ENCODE data around the gene COL4A5.
"Not testable (repeated sequence)": the region's sequence is repeated elsewhere in the genome, so short reads cannot be mapped to it uniquely, and the experiment has no call there.

Gene COL4A5

DNA sequence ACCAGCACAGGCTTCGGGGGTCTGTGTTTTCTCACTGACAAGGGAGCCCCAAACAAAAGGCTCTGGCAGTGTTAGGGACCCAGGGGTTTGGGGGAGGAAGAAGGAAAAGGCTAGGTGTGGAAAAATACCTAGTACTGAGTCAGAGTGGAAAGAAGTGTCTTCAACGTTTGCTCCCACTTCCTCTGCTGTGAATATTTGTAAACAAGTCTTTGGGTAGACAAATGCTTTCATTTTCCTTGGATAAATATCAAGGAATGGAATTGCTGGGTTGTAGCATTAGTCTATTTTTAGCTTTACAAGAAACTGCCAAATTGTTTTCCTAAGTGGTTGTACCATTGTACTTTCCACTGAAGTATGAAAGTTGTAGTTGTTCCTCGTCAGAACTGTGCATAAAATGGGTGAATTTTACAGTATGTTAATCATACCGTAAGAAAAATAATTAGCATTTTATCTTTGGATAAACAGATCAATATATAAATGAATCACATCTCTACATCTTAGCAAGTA, 17.4 kb downstream of the COL4A5 start:
- no peak for DNase-seq (ENCODE audit: low read depth in 2 of 2)

DNA sequence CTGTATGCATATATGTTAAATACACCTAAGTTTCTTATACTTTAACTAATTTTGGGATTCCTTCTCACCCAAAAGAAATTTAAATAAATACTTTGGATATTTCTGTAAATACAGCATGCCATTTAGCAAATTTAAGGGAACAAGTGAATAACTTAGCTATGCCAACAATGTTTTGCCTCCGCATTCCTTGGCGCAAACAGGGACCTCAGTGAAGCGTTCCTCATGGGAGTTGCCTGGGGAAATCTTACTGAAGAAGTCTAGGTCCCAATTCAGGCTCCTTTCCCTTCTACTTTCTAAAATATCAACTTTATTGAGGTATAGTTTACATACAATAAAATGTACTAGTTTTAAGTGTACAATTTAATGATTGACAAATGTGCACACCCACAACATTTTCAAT, 25.0 kb downstream of the COL4A5 start:
- DNase-seq (ENCODE audit: low read depth in 2 of 2), result no peak

DNA sequence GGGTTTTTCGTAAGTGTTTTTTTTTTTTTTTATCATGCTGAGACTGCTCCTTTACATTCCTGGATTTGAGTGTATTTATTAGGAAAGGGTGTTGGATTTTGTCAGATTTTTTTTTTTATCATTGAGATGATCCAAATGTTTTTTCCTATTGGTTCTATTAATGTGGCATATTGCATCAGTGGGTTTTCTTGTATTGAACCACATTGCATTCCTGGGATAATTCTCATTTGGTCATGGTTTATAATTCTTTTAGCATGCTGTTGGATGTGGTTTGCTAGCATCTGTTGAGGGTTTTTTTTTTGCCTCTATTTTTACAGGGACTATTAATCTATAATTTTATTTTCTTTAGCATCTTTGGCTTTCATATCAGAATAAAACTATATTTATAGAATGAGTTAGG, 28.8 kb downstream of the COL4A5 start:
- DNase-seq (ENCODE audit: low read depth in 2 of 2), result no peak

- DNase-seq (ENCODE audit: low read depth in 2 of 2), result no peak
Observed at GRCh38 chrX:108473979-108474378, 34.3 kb downstream of the COL4A5 start.

GRCh38 chrX:108481528-108481927, 41.9 kb downstream of the COL4A5 start:
- DNase-seq (ENCODE audit: low read depth in 2 of 2), result not testable (repeated sequence)

GRCh38 chrX:108484251-108484650, 44.6 kb downstream of the COL4A5 start:
- no peak for DNase-seq (ENCODE audit: low read depth in 2 of 2)

DNA sequence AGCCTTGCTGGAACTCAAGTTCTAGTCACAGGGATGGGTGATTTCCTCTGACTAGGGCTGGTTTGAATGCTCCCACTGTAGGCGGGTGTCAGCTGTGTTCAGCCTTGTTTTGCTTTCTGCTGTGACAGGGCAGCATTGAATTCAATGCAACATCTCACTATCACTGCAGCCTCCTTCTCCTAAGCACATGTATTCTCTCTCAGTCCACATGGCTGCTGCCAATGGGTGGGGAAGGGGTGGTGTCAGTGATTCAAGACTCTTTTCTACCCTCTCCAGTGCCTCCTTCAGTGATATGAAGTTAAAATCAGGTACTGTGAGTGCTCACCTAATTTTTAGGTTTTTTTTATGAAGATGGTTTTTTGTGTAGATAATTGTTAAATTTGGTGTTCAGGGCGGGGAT, 46.3 kb downstream of the COL4A5 start:
- DNase-seq (ENCODE audit: low read depth in 2 of 2), result no peak

DNA sequence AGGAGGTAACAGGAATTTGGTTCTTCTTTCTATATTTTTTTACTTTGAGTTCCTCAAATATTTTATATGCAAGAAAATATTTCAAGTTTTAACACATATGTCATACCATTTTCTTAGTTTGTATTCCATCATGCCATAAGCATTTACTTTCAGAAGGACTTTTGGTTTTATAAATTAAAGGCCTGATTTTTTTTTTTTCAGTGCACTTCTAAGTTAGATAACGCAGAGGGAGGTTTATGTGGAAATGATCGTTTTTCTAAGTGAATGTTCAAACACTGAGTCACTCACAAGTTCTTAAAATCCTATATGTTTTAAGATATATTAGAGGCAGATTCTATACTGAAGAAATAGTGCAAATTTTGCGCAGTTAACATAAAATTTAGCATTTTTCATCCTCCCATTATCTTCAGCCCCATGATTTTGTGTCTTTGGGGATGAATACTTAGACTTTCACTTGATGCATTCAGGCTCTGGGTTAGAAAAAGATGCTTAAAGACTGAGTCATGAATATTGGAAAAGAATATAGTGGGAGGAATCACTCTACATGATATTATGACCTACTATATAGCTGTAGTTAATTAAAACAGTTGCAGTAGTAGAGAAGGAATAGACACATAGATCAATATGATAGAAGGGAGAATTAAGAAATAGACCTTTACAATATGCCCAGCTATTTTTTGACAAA, 54.9 kb downstream of the COL4A5 start:
- DNase-seq (ENCODE audit: low read depth in 2 of 2), result no peak

DNA sequence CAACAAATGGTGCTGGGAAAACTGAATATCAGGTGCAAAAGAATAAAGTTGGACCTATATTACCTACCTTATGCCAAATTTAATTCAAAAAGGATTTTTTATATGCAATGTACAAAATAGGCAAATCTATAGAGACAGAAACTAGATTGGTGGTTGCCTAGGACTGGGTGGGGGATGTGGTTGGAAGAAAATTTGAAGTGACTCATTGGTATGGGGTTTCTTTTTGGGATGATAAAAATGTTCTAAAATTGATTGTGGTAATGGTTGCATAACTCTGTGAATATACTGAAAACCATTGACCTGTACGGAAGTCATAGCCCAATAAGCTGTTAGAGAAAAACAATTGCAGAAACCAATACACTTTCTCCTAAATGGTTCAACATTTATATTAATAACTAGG, 72.1 kb downstream of the COL4A5 start:
- no peak for DNase-seq (ENCODE audit: low read depth in 2 of 2)

DNA sequence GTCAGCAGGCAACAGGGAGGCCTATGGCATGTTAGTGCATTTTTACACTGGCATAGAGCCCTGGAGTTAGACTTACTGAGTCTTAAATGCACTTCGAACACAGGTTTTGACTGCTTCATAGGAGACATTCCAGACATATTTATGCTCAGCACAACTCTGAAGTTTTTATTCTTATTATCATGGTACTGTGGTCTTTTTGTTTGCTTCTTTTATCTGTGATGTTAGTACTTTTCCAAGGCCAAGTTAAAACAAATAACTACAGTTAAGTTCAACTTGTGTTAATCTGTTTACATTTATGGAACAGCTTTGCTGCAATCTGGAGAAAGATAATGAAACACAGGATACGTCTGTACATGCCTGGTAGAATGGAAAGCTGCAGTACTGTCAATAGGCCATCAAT, 76.5 kb downstream of the COL4A5 start:
- DNase-seq (ENCODE audit: low read depth in 2 of 2), result no peak

DNA sequence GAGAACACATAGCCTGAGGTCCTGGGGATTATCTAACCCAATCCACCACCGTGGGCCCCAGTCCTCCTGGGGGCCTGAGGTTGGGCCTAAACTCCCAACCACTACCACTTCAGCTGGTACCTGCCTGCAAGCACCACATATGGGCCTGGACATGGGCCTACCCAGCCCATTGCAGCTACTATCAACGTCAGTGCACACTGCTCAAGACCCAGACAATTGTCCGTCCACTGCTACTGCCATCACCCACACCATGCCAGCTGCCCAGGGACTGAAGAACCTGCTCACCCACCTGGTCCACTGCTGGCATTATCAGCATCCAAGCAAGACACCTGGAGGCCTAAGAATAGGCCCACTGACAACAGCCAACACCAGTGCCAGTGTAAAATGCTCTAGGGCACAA, 88.1 kb downstream of the COL4A5 start:
- no peak for DNase-seq (ENCODE audit: low read depth in 2 of 2)

DNA sequence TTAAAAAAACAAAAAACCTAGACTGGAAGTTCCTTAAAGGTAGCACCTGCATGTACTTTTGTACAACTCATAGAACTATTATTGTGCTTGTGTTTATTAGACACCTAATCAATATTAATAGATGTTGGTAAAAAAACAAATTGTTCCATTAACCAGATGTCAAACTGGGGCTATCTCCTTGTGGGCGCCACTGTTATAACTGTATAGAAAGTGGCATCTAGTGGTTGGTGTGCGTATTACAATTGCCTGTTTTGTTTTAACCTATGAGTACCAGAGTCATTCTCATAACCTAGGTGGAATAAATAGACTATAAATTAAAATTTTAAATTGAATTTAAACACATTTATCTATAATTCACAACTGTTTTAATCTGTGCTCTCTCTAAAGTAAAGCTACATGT, 97.4 kb downstream of the COL4A5 start:
- no peak for DNase-seq (ENCODE audit: low read depth in 2 of 2)

GRCh38 chrX:108541286-108541685, 101.6 kb downstream of the COL4A5 start:
- no peak for DNase-seq (ENCODE audit: low read depth in 2 of 2)

DNA sequence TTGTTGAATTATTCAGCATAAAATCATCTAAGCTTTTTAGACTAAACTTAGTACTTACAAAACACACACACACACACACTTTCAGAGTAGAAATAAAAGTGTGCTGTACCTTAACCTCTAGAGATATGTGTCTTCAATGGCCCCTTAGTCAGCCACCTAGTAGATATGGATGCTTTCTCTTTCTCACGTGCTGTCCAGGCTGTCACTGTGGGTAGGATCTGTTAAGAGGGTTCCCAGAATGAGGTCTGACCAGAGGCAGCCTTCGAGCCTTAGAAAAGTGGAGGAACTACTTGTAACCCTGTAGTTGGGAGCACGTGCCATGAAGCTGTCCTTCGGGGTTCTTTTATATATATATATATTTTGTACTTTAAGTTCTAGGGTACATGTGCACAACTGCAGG, 117.9 kb downstream of the COL4A5 start:
- DNase-seq (ENCODE audit: low read depth in 2 of 2), result no peak

DNA sequence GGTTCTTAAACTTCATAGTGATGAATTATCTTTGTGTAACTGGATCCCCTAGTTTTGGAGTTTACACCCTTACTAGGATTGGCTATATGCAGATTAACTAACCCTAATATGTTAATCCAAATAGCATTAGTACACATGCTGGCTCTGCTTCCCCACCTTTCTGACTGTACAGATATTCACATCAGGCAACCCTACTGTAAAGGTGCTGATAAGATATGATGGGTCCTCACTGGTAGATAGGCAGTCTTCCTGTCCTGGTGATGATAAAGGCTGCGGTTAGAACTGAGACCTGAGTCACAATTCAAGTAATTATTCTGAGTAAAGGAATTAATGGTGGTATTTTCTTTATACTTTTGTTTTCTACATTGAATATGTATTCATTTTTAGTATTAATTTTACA, 118.6 kb downstream of the COL4A5 start:
- DNase-seq (ENCODE audit: low read depth in 2 of 2), result no peak

DNA sequence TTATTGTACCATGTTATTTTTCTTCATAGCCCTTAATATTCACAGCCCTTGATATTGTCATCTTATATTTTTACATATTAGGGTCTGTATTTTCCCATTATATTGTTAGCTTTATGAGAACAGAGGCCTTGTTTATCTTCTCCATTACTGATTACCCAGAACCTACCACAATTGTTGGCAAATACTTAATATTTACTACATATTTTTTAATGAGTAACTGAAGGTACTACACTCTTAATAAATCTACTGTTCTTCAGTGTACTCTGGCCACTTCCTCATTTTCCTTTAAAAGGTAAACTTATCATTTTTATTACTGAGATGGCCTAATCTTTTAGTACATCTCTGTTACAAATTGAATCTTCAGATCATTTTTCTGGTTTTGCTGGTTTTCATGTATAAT, 133.5 kb downstream of the COL4A5 start:
- no peak for DNase-seq (ENCODE audit: low read depth in 2 of 2)

- no peak for DNase-seq (ENCODE audit: low read depth in 2 of 2)
Observed at GRCh38 chrX:108582151-108582550, 142.5 kb downstream of the COL4A5 start.

GRCh38 chrX:108584617-108585211, 145.1 kb downstream of the COL4A5 start:
- no peak for DNase-seq (ENCODE audit: low read depth in 2 of 2)

DNA sequence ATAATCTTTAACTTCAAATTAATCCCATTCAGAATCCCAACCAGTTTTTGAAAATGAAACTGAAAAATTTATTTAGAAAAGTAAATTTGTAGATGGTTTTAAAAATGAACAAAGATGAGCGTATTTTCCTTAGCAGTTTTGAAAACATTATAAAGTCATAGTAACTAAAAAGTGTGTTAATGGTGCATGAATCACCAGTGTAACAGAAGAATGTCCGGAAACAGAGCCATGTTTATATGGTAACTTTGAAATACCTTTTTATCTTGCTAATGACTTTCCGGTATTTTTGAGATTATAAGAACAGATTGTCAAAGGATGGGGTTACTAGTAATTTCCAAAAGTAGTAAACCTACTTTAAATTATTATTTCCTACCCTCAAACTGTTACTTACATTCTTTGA, 150.9 kb downstream of the COL4A5 start:
- no peak for DNase-seq (ENCODE audit: low read depth in 2 of 2)

DNA sequence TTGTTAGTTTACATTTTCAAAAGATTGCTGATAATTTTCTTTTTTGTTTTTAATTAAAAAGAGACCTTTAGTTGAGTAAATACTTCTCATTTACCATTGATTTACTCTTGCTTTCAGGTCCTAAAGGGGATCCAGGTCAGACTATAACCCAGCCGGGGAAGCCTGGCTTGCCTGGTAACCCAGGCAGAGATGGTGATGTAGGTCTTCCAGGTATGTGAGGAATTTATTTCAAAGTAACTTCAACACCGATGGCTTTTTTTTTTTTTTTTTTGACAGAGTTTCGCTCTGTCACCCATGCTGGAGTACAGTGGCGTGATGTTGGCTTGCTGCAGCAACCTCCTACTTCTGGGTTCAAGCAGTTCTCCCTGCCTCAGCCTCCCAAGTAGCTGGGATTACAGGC, 161.6 kb downstream of the COL4A5 start:
- DNase-seq (ENCODE audit: low read depth in 2 of 2), result no peak

DNA sequence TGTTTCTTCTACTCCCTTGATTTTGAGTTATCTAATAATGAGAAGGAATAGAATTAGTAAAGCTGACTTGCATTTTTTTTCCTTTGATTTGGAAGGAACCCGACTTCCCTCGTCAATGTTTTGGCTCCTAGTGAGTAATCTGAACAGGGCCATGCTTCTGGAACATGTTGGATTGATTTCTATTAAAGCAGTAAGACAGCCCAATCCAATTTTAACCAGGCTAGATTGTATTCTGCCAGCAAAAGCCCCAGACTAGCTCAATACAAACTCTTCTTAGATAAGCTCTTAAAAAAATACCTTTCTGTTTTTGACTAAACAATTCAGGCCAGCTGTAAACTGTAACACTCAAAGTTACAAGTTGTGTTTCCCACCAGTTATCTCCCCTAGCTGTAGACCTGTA, 170.5 kb downstream of the COL4A5 start:
- DNase-seq (ENCODE audit: low read depth in 2 of 2), result no peak

- DNase-seq (ENCODE audit: low read depth in 2 of 2), result no peak
Observed at GRCh38 chrX:108614616-108615015, 175.0 kb downstream of the COL4A5 start.

DNA sequence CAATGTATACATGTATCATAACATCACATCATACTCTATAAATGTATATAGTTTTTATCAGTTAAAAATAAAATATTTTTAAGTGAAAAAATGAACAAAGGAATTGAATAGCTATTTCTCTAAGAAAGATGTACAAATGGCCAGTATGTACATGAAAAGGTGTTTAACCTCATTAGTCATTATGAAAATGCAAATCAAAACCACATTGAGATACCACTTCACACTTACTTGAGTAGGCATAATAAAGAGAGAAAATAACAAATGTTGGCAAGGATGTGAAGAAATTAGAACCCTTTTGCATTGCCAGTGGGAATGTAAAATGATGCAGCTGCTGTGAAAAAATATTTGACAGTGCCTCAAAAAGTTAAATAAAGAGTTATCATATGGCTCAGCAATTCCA, 201.2 kb downstream of the COL4A5 start:
- DNase-seq (ENCODE audit: low read depth in 2 of 2), result no peak
